Hematopoietic multipotent progenitor cell treated with erythropoietin and hydrocortisone succinate and interleukin-3 and kit ligand, for 17 days (in vitro differentiated cells): Measurements from ENCODE around the gene BPIFB6.

ENCODE experiments used
- DNase-seq: peaks from one replicate; pipeline ENCODE4 v3.0.0-alpha.2; 2015; ENCODE audit warnings: low spot score

The BPIFB6 gene

GRCh38 chr20:33064572-33065287 is 33.3 kb downstream of the BPIFB6 start:
- no peak for DNase-seq

GRCh38 chr20:33065785-33066184 is 34.3 kb downstream of the BPIFB6 start:
- DNase-seq = no peak

GRCh38 chr20:33067806-33068205 is 36.4 kb downstream of the BPIFB6 start:
- DNase-seq = no peak

- DNase-seq = no peak
Observed at GRCh38 chr20:33068251-33068939, 36.9 kb downstream of the BPIFB6 start.

GRCh38 chr20:33069673-33070072 is 38.2 kb downstream of the BPIFB6 start:
- DNase-seq = no peak

- DNase-seq = no peak
Observed at GRCh38 chr20:33070111-33071053, 38.9 kb downstream of the BPIFB6 start.

- no peak for DNase-seq
Observed at GRCh38 chr20:33071198-33071597, 39.8 kb downstream of the BPIFB6 start.

GRCh38 chr20:33072362-33072761 is 40.9 kb downstream of the BPIFB6 start:
- no peak for DNase-seq

GRCh38 chr20:33072813-33073212 is 41.4 kb downstream of the BPIFB6 start:
- DNase-seq = no peak

- DNase-seq = no peak
Observed at GRCh38 chr20:33074675-33075074, 43.2 kb downstream of the BPIFB6 start.

- DNase-seq = no peak
Observed at GRCh38 chr20:33075281-33075680, 43.8 kb downstream of the BPIFB6 start.

GRCh38 chr20:33076662-33077372 is 45.4 kb downstream of the BPIFB6 start:
- no peak for DNase-seq

- DNase-seq = no peak
Observed at GRCh38 chr20:33079259-33079658, 47.8 kb downstream of the BPIFB6 start, which contains the start of gene BPIFB4. BPIFB4 (plus strand) TSS chr20:33079643; CDS start chr20:33081527, 1,884 bp downstream.

GRCh38 chr20:33081411-33082154 is 50.1 kb downstream of the BPIFB6 start:
- DNase-seq = no peak

GRCh38 chr20:33082546-33082945 is 51.1 kb downstream of the BPIFB6 start:
- DNase-seq = no peak

GRCh38 chr20:33083544-33084340 is 52.3 kb downstream of the BPIFB6 start:
- no peak for DNase-seq

- DNase-seq = no peak
Observed at GRCh38 chr20:33084722-33085121, 53.3 kb downstream of the BPIFB6 start.

- no peak for DNase-seq
Observed at GRCh38 chr20:33086052-33086722, 54.7 kb downstream of the BPIFB6 start.

- no peak for DNase-seq
Observed at GRCh38 chr20:33091147-33091546, 59.7 kb downstream of the BPIFB6 start.

- no peak for DNase-seq
Observed at GRCh38 chr20:33091693-33092092, 60.2 kb downstream of the BPIFB6 start.
